Activated T-helper 1 cell treated with anti-CD3 and anti-CD28 coated beads, Interleukin-12 subunit alpha, Interleukin-12 subunit beta, Interleukin-2, Interleukin-4 antibody, amounts not matched to agents 30 ng/mL and 10 ng/mL and 1 ng/mL, durations not matched to agents 14 hours and 24 hours and 36 hours (primary cell): Measurements from ENCODE around the gene ASCL1. TPM values are rescaled to one million over a fixed set of nuclear protein-coding genes. Genes with fewer than 3 reads are reported as not detected.

Experiments used
- DNase-seq: peaks from one replicate; pipeline ENCODE4 v3.0.0; 2021; ENCODE audit warnings: low spot score
- H3K27ac Mint-ChIP-seq: one replicate; pipeline ENCODE4 v1.8.0; 2021; ENCODE audit warnings: mild to moderate bottlenecking, mixed read lengths
- H3K27me3 Mint-ChIP-seq: one replicate; pipeline ENCODE4 v1.8.0; 2022; ENCODE audit warnings: mild to moderate bottlenecking, moderate library complexity, mixed read lengths; ENCODE audit not compliant: insufficient read depth
- H3K36me3 Mint-ChIP-seq: one replicate; pipeline ENCODE4 v1.8.0; 2021; ENCODE audit warnings: low read depth, mixed read lengths
- H3K4me1 Mint-ChIP-seq: one replicate; pipeline ENCODE4 v1.8.0; 2021; ENCODE audit warnings: low read depth, mixed read lengths
- H3K4me3 Mint-ChIP-seq: one replicate; pipeline ENCODE4 v1.8.0; 2021; ENCODE audit warnings: mild to moderate bottlenecking, moderate library complexity, mixed read lengths
- H3K9me3 Mint-ChIP-seq: one replicate; pipeline ENCODE4 v1.8.0; 2021; ENCODE audit warnings: mixed read lengths
- intact Hi-C: fragments of 100-400 bp; cut with micrococcal nuclease; formaldehyde crosslinking; loops from one replicate; pipeline ENCODE4 v1.15.1; 2024
- total RNA-seq: library from RNA; stranded (reverse); gene quantifications from 2 replicates; pipeline ENCODE4 v1.2.3, GENCODE V29; 2022

Gene ASCL1
- total RNA-seq, 1 donor from 2014 or later, result 0.08 TPM

- no peak for DNase-seq
- no peak overlapping the region for H3K4me3 Mint-ChIP-seq
- H3K4me1 Mint-ChIP-seq, result peaks cover 2% of the 10 kb centered on the region
- H3K36me3 Mint-ChIP-seq, result no peaks in the 10 kb centered on the region
- H3K27me3 Mint-ChIP-seq, result peaks cover 49% of the 10 kb centered on the region
- no peaks in the 10 kb centered on the region for H3K9me3 Mint-ChIP-seq
- intact Hi-C loops, result no loop called here
- no peak overlapping the region for H3K27ac Mint-ChIP-seq
Measured at GRCh38 chr12:102970780-102971179, 13.3 kb downstream of the ASCL1 start.

- H3K27ac Mint-ChIP-seq, result no peak overlapping the region
- no peaks in the 10 kb centered on the region for H3K4me1 Mint-ChIP-seq
- no peak overlapping the region for H3K4me3 Mint-ChIP-seq
- H3K9me3 Mint-ChIP-seq, result no peaks in the 10 kb centered on the region
- no peak for DNase-seq
- peaks cover 48% of the 10 kb centered on the region for H3K27me3 Mint-ChIP-seq
- no peaks in the 10 kb centered on the region for H3K36me3 Mint-ChIP-seq
- intact Hi-C loops, result no loop called here
Measured at GRCh38 chr12:102971227-102971626, 13.8 kb downstream of the ASCL1 start.

- intact Hi-C loops, result no loop called here
- Mint-ChIP-seq H3K4me1 (no peaks in the 10 kb centered on the region), H3K27me3 (peaks cover 31% of the 10 kb centered on the region), H3K27ac (no peak overlapping the region), H3K4me3 (no peak overlapping the region), H3K9me3 (no peaks in the 10 kb centered on the region), H3K36me3 (no peaks in the 10 kb centered on the region)
- no peak for DNase-seq
Measured at GRCh38 chr12:102973583-102973982, 16.1 kb downstream of the ASCL1 start.

GRCh38 chr12:102976609-102977280 lies 19.3 kb downstream of the ASCL1 start:
- intact Hi-C loops, result no loop called here
- Mint-ChIP-seq H3K27me3 (peaks cover 16% of the 10 kb centered on the region), H3K4me3 (no peak overlapping the region), H3K4me1 (no peaks in the 10 kb centered on the region), H3K36me3 (no peaks in the 10 kb centered on the region), H3K9me3 (no peaks in the 10 kb centered on the region), H3K27ac (no peak overlapping the region)
- DNase-seq, result no peak

- Mint-ChIP-seq H3K9me3 (no peaks in the 10 kb centered on the region), H3K4me1 (no peaks in the 10 kb centered on the region), H3K27ac (no peak overlapping the region), H3K4me3 (no peak overlapping the region), H3K36me3 (no peaks in the 10 kb centered on the region), H3K27me3 (peaks cover 10% of the 10 kb centered on the region)
- intact Hi-C loops, result no loop called here
- no peak for DNase-seq
Measured at GRCh38 chr12:102977945-102978706, 20.7 kb downstream of the ASCL1 start.

GRCh38 chr12:102980350-102980749 lies 22.9 kb downstream of the ASCL1 start:
- peaks cover 8% of the 10 kb centered on the region for H3K27me3 Mint-ChIP-seq
- intact Hi-C loops, result no loop called here
- H3K36me3 Mint-ChIP-seq, result no peaks in the 10 kb centered on the region
- DNase-seq, result no peak
- no peak overlapping the region for H3K27ac Mint-ChIP-seq
- no peak overlapping the region for H3K4me3 Mint-ChIP-seq
- H3K9me3 Mint-ChIP-seq, result no peaks in the 10 kb centered on the region
- no peaks in the 10 kb centered on the region for H3K4me1 Mint-ChIP-seq

GRCh38 chr12:102990419-102990818 lies 32.9 kb downstream of the ASCL1 start:
- H3K9me3 Mint-ChIP-seq, result no peaks in the 10 kb centered on the region
- H3K4me1 Mint-ChIP-seq, result peaks cover 12% of the 10 kb centered on the region
- H3K36me3 Mint-ChIP-seq, result no peaks in the 10 kb centered on the region
- peaks cover under 1% of the 10 kb centered on the region for H3K27me3 Mint-ChIP-seq
- intact Hi-C loops, result no loop called here
- H3K4me3 Mint-ChIP-seq, result no peak overlapping the region
- DNase-seq, result no peak
- no peak overlapping the region for H3K27ac Mint-ChIP-seq

GRCh38 chr12:102992297-102992696 lies 34.8 kb downstream of the ASCL1 start:
- no peak for DNase-seq
- H3K4me3 Mint-ChIP-seq, result no peak overlapping the region
- peaks cover 12% of the 10 kb centered on the region for H3K4me1 Mint-ChIP-seq
- no peaks in the 10 kb centered on the region for H3K36me3 Mint-ChIP-seq
- peaks cover 2% of the 10 kb centered on the region for H3K27me3 Mint-ChIP-seq
- no peak overlapping the region for H3K27ac Mint-ChIP-seq
- no peaks in the 10 kb centered on the region for H3K9me3 Mint-ChIP-seq
- intact Hi-C loops, result no loop called here

GRCh38 chr12:102992720-102993119 lies 35.2 kb downstream of the ASCL1 start:
- Mint-ChIP-seq H3K27ac (no peak overlapping the region), H3K4me3 (no peak overlapping the region), H3K36me3 (no peaks in the 10 kb centered on the region), H3K9me3 (no peaks in the 10 kb centered on the region), H3K27me3 (peaks cover 2% of the 10 kb centered on the region), H3K4me1 (peaks cover 12% of the 10 kb centered on the region)
- intact Hi-C loops, result no loop called here
- DNase-seq, result no peak

- Mint-ChIP-seq H3K4me1 (peaks cover 12% of the 10 kb centered on the region), H3K9me3 (peaks cover 2% of the 10 kb centered on the region), H3K36me3 (no peaks in the 10 kb centered on the region), H3K27ac (no peak overlapping the region), H3K27me3 (peaks cover 2% of the 10 kb centered on the region), H3K4me3 (no peak overlapping the region)
- DNase-seq, result no peak
- intact Hi-C loops, result no loop called here
Measured at GRCh38 chr12:102993537-102993936, 36.1 kb downstream of the ASCL1 start.

- H3K36me3 Mint-ChIP-seq, result no peaks in the 10 kb centered on the region
- no peak for DNase-seq
- H3K4me3 Mint-ChIP-seq, result no peak overlapping the region
- peaks cover 12% of the 10 kb centered on the region for H3K4me1 Mint-ChIP-seq
- intact Hi-C loops, result no loop called here
- no peak overlapping the region for H3K27ac Mint-ChIP-seq
- H3K9me3 Mint-ChIP-seq, result peaks cover 7% of the 10 kb centered on the region
- H3K27me3 Mint-ChIP-seq, result peaks cover 2% of the 10 kb centered on the region
Measured at GRCh38 chr12:102995372-102995771, 37.9 kb downstream of the ASCL1 start.
